H9 (cell line): Measurements from ENCODE around the gene COG3. TPM values are rescaled to one million over a fixed set of nuclear protein-coding genes. Genes with fewer than 3 reads are reported as not detected.
"Not testable (repeated sequence)": the region's sequence is repeated elsewhere in the genome, so short reads cannot be mapped to it uniquely, and the experiment has no call there.

ENCODE experiments used
- DNase-seq: peaks from one replicate; pipeline ENCODE4 v3.0.0-alpha.2; 2017
- H2AFZ ChIP-seq: one replicate; pipeline ENCODE4 v1.6.1; 2013; ENCODE audit warnings: mild to moderate bottlenecking, low read length, control low read depth, moderate library complexity
- H2AK5ac ChIP-seq: 2 replicates; pipeline ENCODE4 v1.6.1; 2013; ENCODE audit warnings: low read length, control low read depth, mixed read lengths; ENCODE audit not compliant: insufficient read length
- H2BK120ac ChIP-seq: one replicate; pipeline ENCODE4 v1.6.1; 2013; ENCODE audit warnings: low read depth, mild to moderate bottlenecking, low read length, control low read depth, inconsistent platforms; ENCODE audit not compliant: poor library complexity, severe bottlenecking
- H2BK12ac ChIP-seq: 2 replicates; pipeline ENCODE4 v1.6.1; 2013; ENCODE audit warnings: low read length, control low read depth, mixed read lengths, low read depth; ENCODE audit not compliant: insufficient read length
- H2BK15ac ChIP-seq: 2 replicates; pipeline ENCODE4 v1.6.1; 2013; ENCODE audit warnings: low read depth, low read length, control low read depth
- H2BK20ac ChIP-seq: one replicate; pipeline ENCODE4 v1.6.1; 2013; ENCODE audit warnings: low read depth, mild to moderate bottlenecking, low read length, control low read depth, inconsistent platforms; ENCODE audit not compliant: poor library complexity, severe bottlenecking
- H2BK5ac ChIP-seq: 2 replicates; pipeline ENCODE4 v1.6.1; 2013; ENCODE audit warnings: low read length, control low read depth, mixed read lengths; ENCODE audit not compliant: insufficient read length
- H3K14ac ChIP-seq: 2 replicates; pipeline ENCODE4 v1.6.1; 2013; ENCODE audit warnings: low read length, control low read depth; ENCODE audit not compliant: insufficient read depth
- H3K18ac ChIP-seq: 2 replicates; pipeline ENCODE4 v1.6.1; 2013; ENCODE audit warnings: low read depth, mild to moderate bottlenecking, mixed read lengths, low read length, control low read depth; ENCODE audit not compliant: insufficient read length
- H3K23ac ChIP-seq: 2 replicates; pipeline ENCODE4 v1.6.1; 2013; ENCODE audit warnings: low read length, control low read depth, mixed read lengths, low read depth; ENCODE audit not compliant: insufficient read length
- H3K23me2 ChIP-seq: 2 replicates; pipeline ENCODE4 v1.6.1; 2013; ENCODE audit warnings: low read depth, mild to moderate bottlenecking, mixed read lengths, low read length, control low read depth; ENCODE audit not compliant: insufficient read length, poor library complexity, severe bottlenecking
- H3K27ac ChIP-seq: 2 replicates; pipeline ENCODE4 v1.5.1; 2013; ENCODE audit warnings: low read length, control low read depth, mixed read lengths, low read depth; ENCODE audit not compliant: insufficient read length
- H3K27me3 ChIP-seq: 2 replicates; pipeline ENCODE4 v1.6.1; 2013; ENCODE audit warnings: low read length, control low read depth, inconsistent platforms; ENCODE audit not compliant: insufficient read depth
- H3K4ac ChIP-seq: 2 replicates; pipeline ENCODE4 v1.6.1; 2013; ENCODE audit warnings: low read depth, mild to moderate bottlenecking, control low read depth, inconsistent platforms, low read length, moderate library complexity
- H3K4me1 ChIP-seq: 2 replicates; pipeline ENCODE4 v1.6.1; 2013; ENCODE audit warnings: low read length, control low read depth, inconsistent platforms; ENCODE audit not compliant: insufficient read depth
- H3K4me2 ChIP-seq: 2 replicates; pipeline ENCODE4 v1.6.1; 2013; ENCODE audit warnings: low read length, control low read depth, mixed read lengths; ENCODE audit not compliant: insufficient read length, insufficient read depth
- H3K56ac ChIP-seq: 2 replicates; pipeline ENCODE4 v1.6.1; 2013; ENCODE audit warnings: low read depth, mild to moderate bottlenecking, mixed read lengths, low read length, control low read depth; ENCODE audit not compliant: insufficient read length
- H3K79me1 ChIP-seq: 2 replicates; pipeline ENCODE4 v1.6.1; 2013; ENCODE audit warnings: low read depth, mild to moderate bottlenecking, moderate library complexity, low read length, control low read depth, inconsistent platforms; ENCODE audit not compliant: insufficient read depth, poor library complexity, severe bottlenecking
- H3K79me2 ChIP-seq: 2 replicates; pipeline ENCODE4 v1.6.1; 2013; ENCODE audit warnings: low read length, control low read depth, inconsistent platforms; ENCODE audit not compliant: insufficient read depth
- H3K9ac ChIP-seq: 2 replicates; pipeline ENCODE4 v1.6.1; 2013; ENCODE audit warnings: low read length, control low read depth, mixed read lengths; ENCODE audit not compliant: insufficient read length; ENCODE audit errors: extremely low read depth
- H3K9me3 ChIP-seq: one replicate; pipeline ENCODE4 v1.6.1; 2013; ENCODE audit warnings: low read depth, low read length, inconsistent platforms; ENCODE audit not compliant: control insufficient read depth
- H3T11ph ChIP-seq: one replicate; pipeline ENCODE4 v1.6.1; 2013; ENCODE audit warnings: mild to moderate bottlenecking, low read length, control low read depth, inconsistent platforms
- H4K20me1 ChIP-seq: one replicate; pipeline ENCODE4 v1.6.1; 2013; ENCODE audit not compliant: control insufficient read depth, insufficient read length, insufficient read depth
- H4K5ac ChIP-seq: 2 replicates; pipeline ENCODE4 v1.6.1; 2013; ENCODE audit warnings: low read depth, mild to moderate bottlenecking, mixed read lengths, low read length, control low read depth; ENCODE audit not compliant: insufficient read length
- H4K8ac ChIP-seq: replicated peaks from 2 replicates; pipeline ENCODE4 v1.6.1; 2013; ENCODE audit warnings: low read length, control low read depth, mixed read lengths, low read depth; ENCODE audit not compliant: insufficient read length
- H4K91ac ChIP-seq: 2 replicates; pipeline ENCODE4 v1.6.1; 2013; ENCODE audit warnings: low read depth, mild to moderate bottlenecking, moderate library complexity, mixed read lengths, low read length, control low read depth; ENCODE audit not compliant: insufficient read length
- H3K27ac Mint-ChIP-seq, 3 experiments: 2 replicates in 2 of 3; 3 replicates in 1 of 3; pipeline ENCODE4 v1.8.0; 2020 to 2021; ENCODE audit warnings: mixed read lengths in 3 of 3, mild to moderate bottlenecking in 1 of 3, moderate library complexity in 1 of 3
- H3K27me3 Mint-ChIP-seq: 2 replicates; pipeline ENCODE4 v1.8.0; 2021; ENCODE audit warnings: low read depth, mild to moderate bottlenecking, moderate library complexity, mixed read lengths
- H3K36me3 Mint-ChIP-seq, 3 experiments: 2 replicates in 2 of 3; 3 replicates in 1 of 3; pipeline ENCODE4 v1.8.0; 2020 to 2021; ENCODE audit warnings: low read depth in 3 of 3, mixed read lengths in 3 of 3; ENCODE audit not compliant: insufficient read depth in 1 of 3
- H3K4me1 Mint-ChIP-seq, 2 experiments: 2 replicates each; pipeline ENCODE4 v1.8.0; 2020; ENCODE audit warnings: mixed read lengths in 2 of 2
- H3K4me3 Mint-ChIP-seq, 2 experiments: 2 replicates in 1 of 2; 3 replicates in 1 of 2; pipeline ENCODE4 v1.8.0; 2020 to 2021; ENCODE audit warnings: mild to moderate bottlenecking in 2 of 2, mixed read lengths in 2 of 2, moderate library complexity in 1 of 2
- H3K9me3 Mint-ChIP-seq, 2 experiments: 2 replicates in 1 of 2; 3 replicates in 1 of 2; pipeline ENCODE4 v1.8.0; 2020; ENCODE audit warnings: mild to moderate bottlenecking in 2 of 2, mixed read lengths in 2 of 2, moderate library complexity in 1 of 2
- WGBS: extraction: QIAGEN DNeasy Blood & Tissue Kit; methylation state at CpG from one replicate; pipeline ENCODE4 v1.1.7; 2013; ENCODE audit warnings: missing lambda C conversion rate, low lambda C conversion rate, mixed read lengths; ENCODE audit not compliant: insufficient read length; ENCODE audit errors: extremely low coverage; 5-methylcytosine and 5-hydroxymethylcytosine counted together
- total RNA-seq: library from RNA; stranded (reverse); gene quantifications from 2 replicates; pipeline ENCODE4 v1.2.1, GENCODE V29; 2021
- TF ChIP-seq, protein P1 (sequence below): fragments of 200-600 bp; sonication (generic); conservative IDR thresholded peaks from 3 replicates; pipeline ENCODE4 v1.8.0; 2021; ENCODE audit warnings: antibody characterized with exemption, mild to moderate bottlenecking

COG3 gene
- total RNA-seq, 1 experiment from 2014 or later, result 16.5 TPM

DNA sequence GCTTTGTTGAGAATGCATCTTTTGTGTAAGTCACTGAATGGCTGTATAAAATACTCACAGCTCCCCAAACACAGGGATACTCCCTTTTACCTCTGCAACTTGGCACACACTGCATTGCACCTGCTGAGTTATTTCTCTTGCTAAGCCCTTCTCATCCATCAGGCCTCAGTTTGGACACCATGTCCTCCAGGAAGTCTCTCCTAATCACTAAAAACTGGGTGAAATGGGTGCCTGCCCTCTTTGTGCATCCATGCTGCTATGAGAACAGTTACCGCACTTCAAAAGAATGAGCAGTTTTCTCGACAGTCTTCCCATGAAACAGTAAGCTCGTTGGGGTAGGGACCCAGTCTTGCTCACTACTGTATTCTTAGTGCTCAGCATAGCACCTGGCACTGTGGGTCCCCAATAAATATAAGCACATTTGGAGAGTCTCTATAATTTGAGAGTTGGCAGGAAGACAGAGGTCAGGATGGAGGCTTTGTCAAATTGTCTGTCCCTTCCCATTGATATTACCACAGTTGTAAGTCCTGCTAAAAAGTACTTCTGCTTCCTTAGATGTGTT lies 41.9 kb upstream of the COG3 start:
- Histone ChIP-seq H3K27me3 (no peaks in the 10 kb centered on the region), H3K9ac (no peak overlapping the region), H3K79me2 (no peaks in the 10 kb centered on the region), H3K79me1 (no peaks in the 10 kb centered on the region), H4K20me1 (no peaks in the 10 kb centered on the region), H2BK20ac (no peak overlapping the region), H4K8ac (no peak overlapping the region), H4K91ac (no peak overlapping the region), H2AFZ (no peak overlapping the region), H2BK12ac (no peak overlapping the region), H3K9me3 (no peaks in the 10 kb centered on the region), H2BK5ac (no peak overlapping the region), H2BK15ac (no peak overlapping the region), H4K5ac (no peak overlapping the region), H3K23ac (no peak overlapping the region), H2AK5ac (no peak overlapping the region), H3K14ac (no peak overlapping the region), H3K4me2 (no peak overlapping the region), H3K4me1 (no peaks in the 10 kb centered on the region; the same call in 1 of the 2 replicates), H3K56ac (no peak overlapping the region), H3T11ph (no peak overlapping the region), H3K18ac (no peak overlapping the region), H2BK120ac (no peak overlapping the region), H3K23me2 (peaks cover 3% of the 10 kb centered on the region), H3K27ac (no peak overlapping the region), H3K4ac (no peak overlapping the region)
- Mint-ChIP-seq H3K27ac (peak overlapping the region in 1 of 3 experiments; percentile 10; a peak in 1 of 7 replicates), H3K4me1 (peaks cover 0 to 5% of the 10 kb centered on the region in 2 experiments; a peak in 2 of 4 replicates), H3K36me3 (no peaks in the 10 kb centered on the region), H3K27me3 (peaks cover 7% of the 10 kb centered on the region), H3K9me3 (no peaks in the 10 kb centered on the region), H3K4me3 (no peak overlapping the region)
- WGBS, result no CpG with 5 or more reads among the region's 3 CpGs
- no peak for DNase-seq
- TF ChIP-seq, protein P1, sequence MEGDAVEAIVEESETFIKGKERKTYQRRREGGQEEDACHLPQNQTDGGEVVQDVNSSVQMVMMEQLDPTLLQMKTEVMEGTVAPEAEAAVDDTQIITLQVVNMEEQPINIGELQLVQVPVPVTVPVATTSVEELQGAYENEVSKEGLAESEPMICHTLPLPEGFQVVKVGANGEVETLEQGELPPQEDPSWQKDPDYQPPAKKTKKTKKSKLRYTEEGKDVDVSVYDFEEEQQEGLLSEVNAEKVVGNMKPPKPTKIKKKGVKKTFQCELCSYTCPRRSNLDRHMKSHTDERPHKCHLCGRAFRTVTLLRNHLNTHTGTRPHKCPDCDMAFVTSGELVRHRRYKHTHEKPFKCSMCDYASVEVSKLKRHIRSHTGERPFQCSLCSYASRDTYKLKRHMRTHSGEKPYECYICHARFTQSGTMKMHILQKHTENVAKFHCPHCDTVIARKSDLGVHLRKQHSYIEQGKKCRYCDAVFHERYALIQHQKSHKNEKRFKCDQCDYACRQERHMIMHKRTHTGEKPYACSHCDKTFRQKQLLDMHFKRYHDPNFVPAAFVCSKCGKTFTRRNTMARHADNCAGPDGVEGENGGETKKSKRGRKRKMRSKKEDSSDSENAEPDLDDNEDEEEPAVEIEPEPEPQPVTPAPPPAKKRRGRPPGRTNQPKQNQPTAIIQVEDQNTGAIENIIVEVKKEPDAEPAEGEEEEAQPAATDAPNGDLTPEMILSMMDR, result no peak

DNA sequence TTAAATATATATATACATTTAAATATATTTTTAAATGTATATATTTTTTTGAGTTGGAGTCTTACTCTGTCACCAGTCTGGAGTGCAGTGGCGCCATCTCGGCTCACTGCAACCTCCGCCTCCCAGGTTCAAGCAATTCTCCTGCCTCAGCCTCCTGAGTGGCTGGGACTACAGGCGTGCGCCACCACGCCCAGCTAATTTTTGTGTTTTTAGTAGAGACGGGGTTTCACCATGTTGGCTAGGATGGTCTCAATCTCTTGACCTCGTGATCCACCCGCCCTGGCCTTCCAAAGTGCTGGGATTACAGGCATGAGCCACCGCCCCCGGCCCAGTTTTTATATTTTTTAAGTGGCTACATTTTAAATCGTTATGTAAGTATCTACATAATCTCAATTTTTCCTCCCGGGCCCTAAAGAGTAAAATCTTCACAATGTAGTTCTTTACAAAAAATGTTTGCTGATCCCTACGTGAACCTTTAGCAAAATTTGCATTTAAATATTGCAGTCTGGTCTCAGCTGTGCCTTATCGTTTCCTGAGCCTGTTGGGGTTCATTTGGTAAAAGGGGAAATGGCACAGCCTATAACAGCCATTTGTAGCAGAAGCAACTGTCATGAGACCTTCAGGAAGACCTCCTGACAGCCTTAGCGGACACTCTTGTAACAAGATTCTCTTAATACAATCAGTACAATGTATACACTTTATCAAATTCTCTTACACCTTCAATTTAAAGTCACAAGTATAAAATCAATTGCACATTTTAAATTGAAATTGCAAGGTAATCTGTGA lies 38.5 kb upstream of the COG3 start:
- H2AK5ac ChIP-seq, H3K36me3 Mint-ChIP-seq, H3T11ph ChIP-seq, H3K27me3 Mint-ChIP-seq, H3K9ac ChIP-seq, H4K5ac ChIP-seq, H3K9me3 Mint-ChIP-seq, H4K20me1 ChIP-seq, H3K4me1 Mint-ChIP-seq, H2BK5ac ChIP-seq, H3K9me3 ChIP-seq, H3K4me2 ChIP-seq, H3K56ac ChIP-seq, H3K4me1 ChIP-seq, H3K27me3 ChIP-seq, H3K4ac ChIP-seq, H2BK120ac ChIP-seq, H3K23ac ChIP-seq, DNase-seq, H4K8ac ChIP-seq, H3K27ac ChIP-seq, H3K4me3 Mint-ChIP-seq, H3K79me2 ChIP-seq, H3K18ac ChIP-seq, H3K79me1 ChIP-seq, H2BK20ac ChIP-seq, H3K27ac Mint-ChIP-seq, H3K23me2 ChIP-seq, H4K91ac ChIP-seq, H3K14ac ChIP-seq, H2BK12ac ChIP-seq, H2BK15ac ChIP-seq, H2AFZ ChIP-seq: not testable (repeated sequence)
- no CpG with 5 or more reads among the region's 16 CpGs for WGBS
